Common myeloid progenitor, CD34-positive (primary cell): ENCODE measurements around the gene BPIFB6.

Experiments
- CTCF ChIA-PET: fragments of 350-600 bp; sonication (Branson Sonifier 250); formaldehyde crosslinking; loops from one replicate; lab custom pipeline; 2021; ENCODE audit warnings: antibody characterized with exemption; lab: Charles Lee
- POLR2A ChIA-PET: fragments of 350-600 bp; sonication (Branson Sonifier 250); formaldehyde crosslinking; loops from one replicate; lab custom pipeline; 2021; ENCODE audit warnings: antibody characterized with exemption; lab: Charles Lee
- DNase-seq, 3 donors: peaks; one replicate each; pipeline versions ENCODE4 v3.0.0 to v3.0.0-alpha.2; 2013
- H3K27ac ChIP-seq, 2 experiments: 1 replicate in 1 of 2; 2 replicates in 1 of 2; pipeline ENCODE4 v1.7.0; 2013; ENCODE audit warnings: inconsistent platforms in 2 of 2, low read length in 2 of 2, mild to moderate bottlenecking in 2 of 2, low read depth in 1 of 2, moderate library complexity in 1 of 2; ENCODE audit not compliant: severe bottlenecking in 2 of 2, insufficient read depth in 1 of 2, poor library complexity in 1 of 2
- H3K27me3 ChIP-seq, 5 experiments: replicated peaks in 2 of 5; 1 replicate in 3 of 5; 2 replicates in 2 of 5; pipeline versions ENCODE4 v1.6.1 to v1.7.0; 2013; ENCODE audit warnings: low read length in 4 of 5, mild to moderate bottlenecking in 2 of 5, moderate library complexity in 2 of 5, inconsistent platforms in 1 of 5; ENCODE audit not compliant: insufficient read depth in 5 of 5, control insufficient read depth in 4 of 5
- H3K36me3 ChIP-seq, 4 experiments: 1 replicate in 2 of 4; 2 replicates in 2 of 4; pipeline versions ENCODE4 v1.6.1 to v1.7.0; 2013; ENCODE audit warnings: low read length in 3 of 4, control low read depth in 1 of 4, mild to moderate bottlenecking in 1 of 4; ENCODE audit not compliant: control insufficient read depth in 4 of 4, insufficient read depth in 4 of 4
- H3K4me1 ChIP-seq, 4 experiments: 1 replicate in 3 of 4; 2 replicates in 1 of 4; pipeline versions ENCODE4 v1.6.1 to v1.7.1; 2013; ENCODE audit warnings: low read length in 3 of 4, mild to moderate bottlenecking in 3 of 4, control low read depth in 1 of 4, inconsistent platforms in 1 of 4, moderate library complexity in 1 of 4; ENCODE audit not compliant: control insufficient read depth in 4 of 4, insufficient read depth in 4 of 4; ENCODE audit errors: control extremely low read depth in 1 of 4
- H3K4me3 ChIP-seq, 7 experiments: 1 replicate in 4 of 7; 2 replicates in 3 of 7; pipeline versions ENCODE4 v1.5.1 to v1.7.0; 2013; ENCODE audit warnings: mild to moderate bottlenecking in 7 of 7, low read length in 6 of 7, moderate library complexity in 6 of 7, inconsistent platforms in 2 of 7, low read depth in 2 of 7, control low read depth in 1 of 7; ENCODE audit not compliant: insufficient read depth in 4 of 7, control insufficient read depth in 1 of 7; ENCODE audit errors: extremely low read depth in 1 of 7
- H3K9me3 ChIP-seq, 5 experiments: 1 replicate in 4 of 5; 2 replicates in 1 of 5; pipeline versions ENCODE4 v1.6.1 to v1.7.1; 2013; ENCODE audit warnings: low read length in 4 of 5, mild to moderate bottlenecking in 2 of 5, inconsistent platforms in 1 of 5, low read depth in 1 of 5, moderate library complexity in 1 of 5; ENCODE audit not compliant: control insufficient read depth in 4 of 5, insufficient read depth in 2 of 5; ENCODE audit errors: control extremely low read depth in 1 of 5
- WGBS: methylation state at CpG from one replicate; pipeline ENCODE4 v1.1.5; 2013; ENCODE audit not compliant: insufficient coverage; 5-methylcytosine and 5-hydroxymethylcytosine counted together

The BPIFB6 gene

DNA sequence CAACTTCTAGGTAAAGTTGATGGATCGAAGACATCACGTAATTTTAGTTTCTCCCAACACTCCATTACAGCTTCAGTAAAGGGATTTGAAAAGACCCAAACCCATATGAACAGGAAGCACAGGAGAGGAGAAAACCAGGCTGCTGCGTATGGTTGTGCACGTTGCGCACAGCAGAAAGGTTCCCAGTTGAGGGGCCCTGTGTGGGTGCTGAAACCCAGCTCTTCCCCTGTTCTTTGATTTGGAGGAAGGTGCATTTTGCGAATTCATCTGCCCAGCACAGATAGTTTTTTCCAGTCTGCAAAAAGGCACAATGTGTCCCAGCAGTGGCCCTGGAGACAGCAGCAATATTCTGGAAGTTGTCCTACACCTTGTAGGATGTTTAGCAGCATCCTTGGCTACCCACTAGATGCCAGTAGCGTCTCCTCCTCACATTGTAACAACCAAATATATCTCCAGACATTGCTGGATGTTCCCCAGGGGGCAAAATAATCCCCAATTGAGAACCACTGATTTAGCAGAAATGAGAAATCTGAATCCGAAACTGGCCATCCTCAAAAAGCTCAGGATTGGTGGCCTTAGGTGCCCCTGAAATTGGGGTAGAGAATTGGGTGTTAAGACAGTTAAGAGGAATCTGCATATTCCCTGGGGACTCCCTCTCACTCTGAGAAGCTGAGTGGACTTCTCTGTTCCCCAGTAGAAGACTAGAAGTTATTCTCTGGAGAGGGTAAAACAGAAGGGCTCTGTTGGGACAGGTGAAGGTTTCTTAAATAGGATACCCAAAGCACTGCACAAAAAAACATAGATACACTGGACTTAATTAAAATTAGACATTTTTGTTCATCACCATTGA is 39.4 kb upstream of the BPIFB6 start:
- H3K36me3 ChIP-seq: no peaks in the 10 kb centered on the region
- POLR2A ChIA-PET: no interaction called here
- H3K27ac ChIP-seq: no peak overlapping the region
- no peak overlapping the region for H3K4me3 ChIP-seq
- peaks cover 0 to 12% (median 0%) of the 10 kb centered on the region in 5 experiments for H3K9me3 ChIP-seq
- 93% methylated on average over 6 of the region's 8 CpGs for WGBS
- no peak for DNase-seq
- CTCF ChIA-PET: no interaction called here
- peaks cover 0 to 23% (median 1%) of the 10 kb centered on the region in 4 experiments for H3K4me1 ChIP-seq
- H3K27me3 ChIP-seq: no peaks in the 10 kb centered on the region

DNA sequence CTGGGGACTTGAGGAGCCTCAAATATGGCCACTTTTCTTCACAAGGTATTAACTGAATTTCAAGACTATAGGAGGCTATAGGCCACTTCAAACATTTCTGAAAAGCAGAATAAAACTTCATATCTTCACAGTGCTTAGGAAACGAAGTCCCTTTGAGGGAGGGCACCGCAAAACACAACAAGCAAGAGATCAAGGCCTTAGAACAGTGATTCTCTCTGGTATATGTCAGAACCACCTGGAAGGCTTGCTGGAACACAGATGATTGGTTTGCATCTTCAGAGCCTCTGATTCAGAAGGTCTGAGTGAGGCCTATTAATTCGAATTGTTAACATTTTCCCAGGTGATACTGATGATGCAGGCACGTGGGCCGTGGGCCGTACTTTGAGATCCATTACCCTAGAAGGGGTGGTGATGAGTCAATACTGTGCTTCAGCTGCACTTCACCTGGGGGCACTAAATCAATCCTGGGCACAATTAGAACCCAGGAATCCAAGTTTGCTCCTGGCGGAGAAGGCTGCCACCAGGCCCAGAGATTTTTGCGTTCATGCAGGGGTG is 37.9 kb upstream of the BPIFB6 start:
- H3K27me3 ChIP-seq: no peaks in the 10 kb centered on the region
- CTCF ChIA-PET: no interaction called here
- peaks cover 0 to 12% (median 0%) of the 10 kb centered on the region in 5 experiments for H3K9me3 ChIP-seq
- H3K36me3 ChIP-seq: no peaks in the 10 kb centered on the region
- H3K4me1 ChIP-seq: peaks cover 0 to 18% (median 1%) of the 10 kb centered on the region in 4 experiments
- no peak overlapping the region for H3K27ac ChIP-seq
- no peak overlapping the region for H3K4me3 ChIP-seq
- no peak for DNase-seq
- POLR2A ChIA-PET: no interaction called here
- 95% methylated on average over 7 of the region's 8 CpGs for WGBS

DNA sequence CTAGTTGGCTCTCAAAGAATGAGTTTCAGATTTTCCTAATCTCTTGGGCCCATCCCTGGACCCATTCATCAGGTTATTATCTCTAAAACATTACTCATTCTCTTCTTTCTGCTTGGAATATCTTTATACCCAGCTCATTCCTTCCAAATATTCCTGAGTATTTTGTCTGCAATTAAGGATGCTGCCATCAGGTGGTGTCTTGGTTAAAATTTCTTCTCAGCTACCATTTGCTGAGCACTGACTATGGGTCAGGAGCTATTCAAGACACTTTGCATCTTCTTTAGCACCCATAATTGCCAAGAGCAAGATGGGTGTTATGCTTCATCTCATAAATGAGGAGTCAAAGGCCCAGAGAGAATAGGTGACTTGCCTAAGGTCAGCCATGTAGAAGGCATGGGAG is 35.6 kb upstream of the BPIFB6 start:
- CTCF ChIA-PET: no interaction called here

DNA sequence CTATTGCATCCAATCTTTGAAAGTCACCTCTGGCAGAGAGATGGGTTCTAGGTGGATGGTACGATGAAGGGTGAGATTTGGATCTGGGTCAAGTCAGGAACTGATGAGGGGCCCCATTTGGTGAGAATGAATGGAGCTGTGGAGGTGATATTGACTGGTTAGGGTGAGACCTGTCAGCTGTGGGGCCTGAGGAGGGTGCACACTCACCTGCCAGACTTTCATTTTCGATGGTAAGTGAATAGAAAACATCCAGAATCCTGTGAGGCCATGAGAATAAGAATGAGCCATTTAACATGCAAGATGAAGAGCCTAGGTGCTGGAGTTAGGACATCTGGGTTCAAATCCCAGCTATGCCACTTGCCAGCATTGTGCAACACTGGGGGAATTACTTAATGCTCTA is 34.0 kb upstream of the BPIFB6 start:
- DNase-seq: no peak
- ChIA-PET POLR2A (no interaction called here), CTCF (no interaction called here)
- no peaks in the 10 kb centered on the region for H3K27me3 ChIP-seq
- H3K4me1 ChIP-seq: peaks cover 0 to 9% (median 8%) of the 10 kb centered on the region in 4 experiments
- no peaks in the 10 kb centered on the region for H3K36me3 ChIP-seq
- 100% methylated on average over 1 of the region's 2 CpGs for WGBS
- H3K4me3 ChIP-seq: no peak overlapping the region
- peaks cover 0 to 12% (median 0%) of the 10 kb centered on the region in 5 experiments for H3K9me3 ChIP-seq
- H3K27ac ChIP-seq: no peak overlapping the region

More for the DNA sequence above, 35.6 kb upstream of the BPIFB6 start:
- no peak for DNase-seq
- Histone ChIP-seq H3K4me3 (no peak overlapping the region), H3K4me1 (peaks cover 0 to 23% (median 9%) of the 10 kb centered on the region in 4 experiments), H3K36me3 (no peaks in the 10 kb centered on the region), H3K27ac (no peak overlapping the region), H3K27me3 (no peaks in the 10 kb centered on the region), H3K9me3 (peaks cover 0 to 12% (median 0%) of the 10 kb centered on the region in 5 experiments)
- POLR2A ChIA-PET: no interaction called here

DNA sequence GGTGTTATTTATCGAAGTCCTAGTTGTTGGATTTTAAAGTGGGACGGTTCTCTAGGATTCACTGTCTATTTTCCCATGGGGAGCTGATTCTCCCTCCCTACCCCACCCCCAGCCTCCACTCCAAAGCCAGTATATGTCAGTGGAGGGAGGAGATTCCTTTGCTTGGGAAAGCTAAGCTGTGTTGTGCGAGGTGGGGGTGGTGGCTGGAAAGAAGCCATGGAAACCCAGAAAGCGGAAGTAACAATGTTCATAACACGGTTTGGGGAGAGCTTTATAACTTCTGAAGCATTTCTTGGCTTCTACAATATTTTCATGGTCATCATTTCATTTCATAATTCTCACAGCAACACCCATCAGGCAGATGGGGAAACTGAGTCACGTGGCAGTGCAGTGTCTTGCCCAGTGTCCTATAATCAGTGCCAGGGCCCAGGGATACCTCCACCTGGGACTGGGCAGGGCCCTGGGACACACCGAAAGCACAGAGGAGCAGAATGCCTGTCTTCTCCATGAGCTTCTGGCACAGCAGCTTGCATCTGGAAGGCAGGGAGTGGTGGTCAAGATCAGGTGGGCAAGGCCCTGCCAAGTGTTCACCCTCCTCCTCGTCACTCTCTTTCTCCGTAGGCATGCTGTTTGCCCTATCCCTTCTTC is 31.7 kb upstream of the BPIFB6 start:
- Histone ChIP-seq H3K4me1 (peaks cover 0 to 9% (median 8%) of the 10 kb centered on the region in 4 experiments), H3K27me3 (no peaks in the 10 kb centered on the region), H3K9me3 (peaks cover 0 to 12% (median 0%) of the 10 kb centered on the region in 5 experiments), H3K27ac (peak overlapping the region in 1 of 2 experiments; percentile 43), H3K36me3 (no peaks in the 10 kb centered on the region), H3K4me3 (peak overlapping the region in 1 of 7 experiments; percentile 28)
- 75% methylated on average over 4 of the region's 9 CpGs for WGBS
- DNase-seq: peak; percentile 43 to 77 (median 74)
- POLR2A ChIA-PET: no interaction called here
- CTCF ChIA-PET: interaction anchor here (0.9 kb wide), 1 partner anchor 29 kb away, joined by 3 read pairs; no protein-coding TSS in a partner anchor

DNA sequence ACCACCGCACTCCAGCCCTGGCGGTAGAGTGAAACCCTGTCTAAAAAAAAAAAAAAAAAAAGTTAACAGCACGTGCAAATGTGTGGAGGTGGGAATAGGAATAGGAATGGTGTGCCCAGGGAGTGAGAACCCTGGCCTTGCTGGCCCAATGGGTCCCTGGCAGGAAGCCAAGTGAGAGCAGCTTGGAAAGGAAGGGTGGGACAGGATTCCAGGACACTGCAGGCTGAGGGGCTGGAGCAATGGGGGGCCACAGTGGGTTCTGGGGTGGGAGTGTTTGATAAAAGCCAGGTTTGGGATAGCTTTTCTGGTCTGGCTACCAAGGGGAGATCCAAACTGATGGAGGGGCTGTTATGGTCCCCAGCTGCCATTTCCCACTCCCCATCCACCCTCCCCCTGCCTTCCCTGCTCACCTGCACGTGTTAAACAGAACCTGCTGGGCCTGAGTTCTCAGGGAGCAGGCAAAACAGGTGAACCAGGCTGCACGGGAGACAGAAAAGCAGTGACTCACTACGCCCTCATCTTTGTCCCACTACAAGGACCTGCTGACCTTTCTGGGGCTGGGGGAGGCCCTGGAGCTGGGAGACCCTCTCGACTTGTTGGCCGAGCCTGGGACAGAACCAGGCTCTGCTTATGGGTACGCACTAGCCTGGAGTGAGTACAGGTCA is 30.5 kb upstream of the BPIFB6 start:
- Histone ChIP-seq H3K27ac (no peak overlapping the region), H3K27me3 (no peaks in the 10 kb centered on the region), H3K4me3 (no peak overlapping the region), H3K9me3 (peaks cover 0 to 5% (median 3%) of the 10 kb centered on the region in 5 experiments), H3K36me3 (no peaks in the 10 kb centered on the region), H3K4me1 (peaks cover 0 to 9% (median 8%) of the 10 kb centered on the region in 4 experiments)
- POLR2A ChIA-PET: interaction anchor here (0.6 kb wide), 1 partner anchor 48 kb away, joined by 4 read pairs; no protein-coding TSS in a partner anchor
- CTCF ChIA-PET: interaction anchor here (0.9 kb wide), 1 partner anchor 30 kb away, joined by 3 read pairs; no protein-coding TSS in a partner anchor
- WGBS: 96% methylated on average over 8 of the region's 9 CpGs
- DNase-seq: no peak
